Fibroblast of villous mesenchyme (primary cell): ENCODE measurements around the gene ENOX2. TPM values are rescaled to one million over a fixed set of nuclear protein-coding genes. Genes with fewer than 3 reads are reported as not detected.
A peak's percentile ranks its signal among the peaks of the same experiment; 100 is the strongest.

Experiments used
- DNase-seq: peaks from one replicate; pipeline ENCODE4 v3.0.0-alpha.2; 2010; ENCODE audit warnings: low read depth
- H3K4me3 ChIP-seq: 2 replicates; pipeline ENCODE4 v1.5.1; 2011; ENCODE audit warnings: low read depth, mild to moderate bottlenecking, low read length
- CTCF ChIP-seq: IDR thresholded peaks from 2 replicates; pipeline ENCODE4 v1.5.1; 2012; ENCODE audit warnings: low read depth, mild to moderate bottlenecking, low read length; ENCODE audit not compliant: insufficient read depth
- total RNA-seq: library from RNA; depleted of rRNA; stranded (reverse); fragments of >200 nt; gene quantifications from 2 replicates; pipeline ENCODE4 v1.2.3, GENCODE V29; 2012

The ENOX2 gene
- total RNA-seq, 1 donor = 9.5 TPM

GRCh38 chrX:130836447-130836846, 66.6 kb downstream of the ENOX2 start:
- DNase-seq = peak; percentile 4
- TF ChIP-seq CTCF = no peak
- H3K4me3 ChIP-seq = no peak overlapping the region

GRCh38 chrX:130834830-130835229, 68.2 kb downstream of the ENOX2 start:
- no peak overlapping the region for H3K4me3 ChIP-seq
- TF ChIP-seq CTCF = no peak
- DNase-seq = no peak

- no peak overlapping the region for H3K4me3 ChIP-seq
- no peak for DNase-seq
- TF ChIP-seq CTCF = no peak
Observed at GRCh38 chrX:130834149-130834548, 68.9 kb downstream of the ENOX2 start.

GRCh38 chrX:130831347-130831722, 71.7 kb downstream of the ENOX2 start:
- no peak for DNase-seq
- no peak overlapping the region for H3K4me3 ChIP-seq
- TF ChIP-seq CTCF = no peak

GRCh38 chrX:130830599-130831346, 72.2 kb downstream of the ENOX2 start:
- DNase-seq = no peak
- no peak for TF ChIP-seq CTCF
- H3K4me3 ChIP-seq = no peak overlapping the region

- peak; percentile 7 for DNase-seq
- no peak overlapping the region for H3K4me3 ChIP-seq
- no peak for TF ChIP-seq CTCF
Observed at GRCh38 chrX:130829526-130830515, 73.2 kb downstream of the ENOX2 start.
